HG02763 (cell line): ENCODE results near the gene CASKIN1.
"Not testable (repeated sequence)": the region's sequence is repeated elsewhere in the genome, so short reads cannot be mapped to it uniquely, and the experiment has no call there.

Experiments used
- ATAC-seq: cut with Tn5 transposase; IDR thresholded peaks from one replicate; pipeline ENCODE4 v1.9.1; 2021; ENCODE audit warnings: mild to moderate bottlenecking, moderate library complexity; ENCODE audit not compliant: unreplicated experiment

Gene CASKIN1

DNA sequence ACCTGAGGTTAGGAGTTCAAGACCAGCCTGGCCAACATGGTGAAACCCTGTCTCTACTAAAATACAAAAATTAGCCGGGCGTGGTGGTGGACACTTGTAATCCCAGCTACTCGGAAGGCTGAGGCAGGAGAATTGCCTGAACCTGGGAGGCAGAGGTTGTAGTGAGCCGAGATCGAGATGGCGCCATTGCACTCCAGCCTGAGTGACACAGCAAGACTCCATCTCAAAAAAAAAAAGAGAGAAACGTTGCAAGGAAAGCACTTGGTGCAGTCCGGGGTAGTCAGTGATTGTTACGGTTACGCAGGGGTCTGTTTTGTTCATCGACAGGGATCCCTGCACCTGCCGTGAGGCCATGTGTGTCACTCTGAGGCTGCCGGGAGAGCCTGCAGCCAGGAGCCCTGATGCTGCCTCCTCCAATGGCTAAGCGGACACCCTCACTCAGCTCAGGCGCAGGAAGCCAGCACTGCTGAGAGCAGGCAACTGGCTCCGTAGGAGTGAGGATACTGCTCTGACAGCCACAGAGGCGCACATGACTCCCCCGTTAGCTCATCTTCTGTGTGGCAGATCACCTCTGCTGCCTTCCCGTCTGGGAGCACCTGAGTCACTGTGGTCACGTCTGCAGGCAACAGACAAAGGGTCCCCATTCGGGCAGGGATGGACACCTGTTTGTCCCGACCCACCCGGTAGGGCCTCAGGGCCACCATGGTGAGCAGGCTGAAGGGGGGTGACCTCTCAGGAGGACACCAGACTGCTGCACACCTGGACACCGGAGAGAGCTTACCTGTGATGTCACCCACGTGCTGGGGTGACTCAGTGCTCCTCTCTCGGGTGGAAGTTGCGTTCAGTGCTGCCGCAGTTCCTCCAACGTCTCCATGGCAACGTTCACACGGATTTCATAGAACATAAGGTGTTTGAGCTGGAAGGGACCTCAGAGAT, 53.2 kb downstream of the CASKIN1 start:
- ATAC-seq, result no peak

DNA sequence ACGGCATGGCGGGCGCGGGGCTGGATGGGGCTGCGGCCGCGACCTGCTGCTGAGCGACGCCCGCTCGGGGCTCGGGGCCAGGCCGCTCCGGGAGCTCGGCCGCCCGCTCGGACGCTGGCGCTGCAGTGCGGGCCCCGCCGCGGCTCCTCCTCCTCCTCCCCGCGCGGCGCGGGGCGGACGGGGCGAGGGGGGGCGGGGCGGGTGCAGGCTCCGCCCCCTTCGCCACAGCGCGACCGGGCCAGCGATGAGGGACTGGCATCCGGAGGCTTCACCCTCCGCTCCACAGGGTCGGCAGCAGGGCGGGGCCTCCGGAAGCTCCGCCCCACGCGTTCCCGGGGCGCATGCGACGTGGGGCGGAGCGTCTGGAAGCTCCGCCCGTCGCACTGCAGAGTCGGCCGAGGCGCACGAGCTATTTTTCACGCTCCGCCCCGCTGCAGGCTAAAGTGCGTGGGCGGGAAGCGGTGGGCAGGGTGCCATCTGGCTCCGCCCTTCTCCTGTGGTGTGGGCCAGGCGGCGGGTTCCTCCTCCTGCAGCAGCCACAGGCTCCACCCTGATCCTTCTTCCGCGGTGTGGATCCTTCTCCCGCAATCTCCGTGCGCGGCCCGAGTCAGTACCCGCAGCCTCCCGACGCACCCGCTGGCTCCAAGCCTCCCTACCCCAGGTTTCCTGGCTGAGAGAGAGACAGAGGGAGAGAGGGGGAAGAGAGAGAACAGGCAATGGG, 60.5 kb downstream of the CASKIN1 start, which contains the start of gene PKD1:
Gene PKD1, minus strand, starts transcription at position 129 of the 721 bp plus-strand sequence. CDS start 209 bp downstream, outside the sequence.
- not testable (repeated sequence) for ATAC-seq

DNA sequence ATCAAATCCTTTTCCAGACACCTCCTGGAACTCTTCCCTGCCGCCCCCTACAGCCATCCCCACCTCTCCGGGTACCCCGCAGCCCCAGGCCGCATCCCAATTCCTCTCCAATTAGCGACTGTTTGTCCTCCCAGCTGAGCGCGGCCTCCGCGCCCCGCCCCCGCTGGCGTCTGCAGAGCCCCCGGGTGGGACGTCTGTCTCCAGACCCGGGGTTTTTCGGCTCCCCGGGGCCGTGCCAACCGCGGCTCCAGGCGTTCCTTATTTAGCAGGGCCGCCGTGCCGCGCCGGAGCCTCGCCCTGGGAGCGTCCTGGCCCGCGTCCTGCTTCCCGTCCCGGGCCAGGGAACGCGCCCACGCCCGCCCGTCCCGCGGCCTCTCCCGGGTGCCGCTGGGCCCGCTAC, 61.3 kb downstream of the CASKIN1 start:
- ATAC-seq, result not testable (repeated sequence)

DNA sequence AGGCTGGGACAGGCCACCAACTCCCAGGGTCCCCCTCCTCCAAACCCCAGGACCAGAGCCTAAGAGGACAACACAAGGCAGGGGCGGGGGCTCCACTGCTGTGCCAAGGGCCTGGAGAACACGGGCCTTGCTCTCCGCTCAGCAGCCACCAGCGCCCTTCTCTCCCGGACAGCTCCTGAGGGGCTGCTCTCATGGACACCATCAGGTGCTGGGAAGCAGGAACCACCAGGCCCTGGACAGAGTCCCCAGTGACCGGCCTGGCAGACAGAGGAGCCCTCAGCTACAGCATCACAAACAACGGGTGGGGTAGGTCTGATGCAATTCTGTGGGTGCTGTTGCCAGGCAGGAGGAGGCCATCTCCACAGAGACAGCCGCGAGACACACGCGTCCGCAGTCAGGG, 62.6 kb downstream of the CASKIN1 start:
- ATAC-seq, result not testable (repeated sequence)

DNA sequence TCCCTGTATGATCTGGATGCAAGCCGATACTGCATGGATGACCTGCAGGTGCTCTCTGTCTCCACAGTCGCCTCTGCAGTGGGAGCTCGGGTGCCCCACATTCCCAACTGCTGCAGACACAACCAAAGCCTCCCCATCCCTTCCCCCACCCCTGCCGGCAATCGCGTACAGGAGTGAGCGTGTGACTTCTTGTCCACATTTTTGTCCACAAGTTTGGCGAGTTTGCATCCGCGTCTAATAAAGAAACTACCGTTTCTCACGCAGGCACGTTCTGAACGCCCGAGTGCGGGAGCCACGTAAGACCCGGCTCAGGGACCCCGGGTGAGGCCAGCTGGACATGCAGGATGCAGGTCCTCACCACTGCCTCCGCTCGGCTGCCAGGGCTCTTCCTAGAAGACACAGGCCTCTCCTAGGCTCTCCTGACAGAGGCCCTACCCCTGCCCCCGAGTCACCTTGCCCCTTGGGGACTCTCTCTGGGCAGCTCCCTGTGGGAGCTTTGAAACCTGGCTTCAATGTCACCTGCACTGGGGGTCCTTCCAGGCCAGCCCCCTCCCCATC, 66.4 kb downstream of the CASKIN1 start:
- not testable (repeated sequence) for ATAC-seq

DNA sequence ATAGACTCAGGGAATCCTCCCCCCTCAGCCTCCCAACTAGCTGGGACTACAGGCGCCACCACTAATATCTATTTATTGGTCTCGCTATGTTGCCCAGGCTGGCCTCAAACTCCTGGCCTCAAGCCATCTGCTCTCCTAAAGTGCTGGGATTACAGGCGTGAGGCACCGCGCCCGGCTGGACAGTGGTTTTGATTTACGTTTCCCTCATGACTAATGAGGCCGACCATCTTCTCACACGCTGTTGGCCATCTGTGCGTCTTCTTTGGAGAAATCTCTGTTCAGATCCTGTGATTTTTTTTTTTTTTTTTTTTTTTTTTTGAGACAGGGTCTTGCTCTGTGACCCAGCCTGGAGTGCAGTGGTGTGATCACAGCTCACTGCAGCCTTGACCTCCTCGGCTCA, 67.2 kb downstream of the CASKIN1 start:
- ATAC-seq, result not testable (repeated sequence)

DNA sequence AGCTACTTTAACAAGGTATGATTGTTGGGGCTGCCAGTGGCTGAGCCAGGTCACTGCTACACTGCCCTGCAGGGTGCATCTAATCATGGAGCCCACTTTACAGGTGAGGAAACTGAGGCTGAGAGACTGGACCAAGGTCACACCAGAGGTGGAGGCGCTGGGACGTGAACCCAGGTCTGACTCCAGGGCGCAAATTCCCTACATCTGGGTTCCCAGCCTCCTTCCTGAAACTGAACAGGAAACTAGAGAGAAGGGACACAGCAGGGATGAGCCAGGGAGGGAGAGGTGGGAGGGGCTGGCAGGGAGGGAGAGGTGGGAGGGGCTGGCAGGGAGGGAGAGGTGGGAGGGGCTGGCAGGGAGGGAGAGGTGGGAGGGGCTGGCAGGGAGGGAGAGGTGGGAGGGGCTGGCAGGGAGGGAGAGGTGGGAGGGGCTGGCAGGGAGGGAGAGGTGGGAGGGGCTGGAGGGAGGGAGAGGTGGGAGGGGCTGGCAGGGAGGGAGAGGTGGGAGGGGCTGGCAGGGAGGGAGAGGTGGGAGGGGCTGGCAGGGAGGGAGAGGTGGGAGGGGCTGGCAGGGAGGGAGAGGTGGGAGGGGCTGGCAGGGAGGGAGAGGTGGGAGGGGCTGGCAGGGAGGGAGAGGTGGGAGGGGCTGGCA, 68.7 kb downstream of the CASKIN1 start:
- not testable (repeated sequence) for ATAC-seq
